Glutamatergic neuron (in vitro differentiated cells): ENCODE data around the gene F10. TPM values are rescaled to one million over a fixed set of nuclear protein-coding genes. Genes with fewer than 3 reads are reported as not detected.

Experiments used
- DNase-seq: peaks from one replicate; pipeline ENCODE4 v3.0.0; 2022
- H3K27ac Mint-ChIP-seq: one replicate; pipeline ENCODE4 v1.8.0; 2020; ENCODE audit warnings: mild to moderate bottlenecking, mixed read lengths, inconsistent platforms; ENCODE audit not compliant: unreplicated experiment
- H3K27me3 Mint-ChIP-seq: one replicate; pipeline ENCODE4 v1.8.0; 2020; ENCODE audit warnings: mild to moderate bottlenecking, moderate library complexity, mixed read lengths, inconsistent platforms; ENCODE audit not compliant: unreplicated experiment
- H3K36me3 Mint-ChIP-seq: one replicate; pipeline ENCODE4 v1.8.0; 2020; ENCODE audit warnings: mild to moderate bottlenecking, mixed read lengths, inconsistent platforms; ENCODE audit not compliant: unreplicated experiment
- H3K4me1 Mint-ChIP-seq: one replicate; pipeline ENCODE4 v1.8.0; 2020; ENCODE audit warnings: mild to moderate bottlenecking, low read depth, mixed read lengths, inconsistent platforms; ENCODE audit not compliant: unreplicated experiment
- H3K4me3 Mint-ChIP-seq: one replicate; pipeline ENCODE4 v1.8.0; 2020; ENCODE audit warnings: mild to moderate bottlenecking, mixed read lengths, inconsistent platforms; ENCODE audit not compliant: unreplicated experiment
- H3K9me3 Mint-ChIP-seq: one replicate; pipeline ENCODE4 v1.8.0; 2020; ENCODE audit warnings: mild to moderate bottlenecking, moderate library complexity, mixed read lengths, inconsistent platforms; ENCODE audit not compliant: unreplicated experiment
- CTCF ChIP-seq: fragments of 200-600 bp; sonication (generic); IDR thresholded peaks from one replicate; pipeline ENCODE4 v1.5.0; 2021; ENCODE audit not compliant: partially characterized antibody, unreplicated experiment
- total RNA-seq: library from RNA; stranded (reverse); fragmentation: NEBNext Ultra II Directional; extraction: Animal tissue kit (Norgen Biotek cat#: 25700); gene quantifications from one replicate; pipeline ENCODE4 v1.2.1, GENCODE V29; 2021; ENCODE audit not compliant: unreplicated experiment

The F10 gene
- total RNA-seq, 1 donor from 2014 or later, result 0.74 TPM

- DNase-seq, result no peak
- Mint-ChIP-seq H3K36me3 (no peaks in the 10 kb centered on the region), H3K27me3 (peaks cover 2% of the 10 kb centered on the region), H3K4me3 (no peak overlapping the region), H3K4me1 (peaks cover 2% of the 10 kb centered on the region), H3K9me3 (no peaks in the 10 kb centered on the region), H3K27ac (no peak overlapping the region)
- no peak for TF ChIP-seq CTCF
These were observed 55.7 kb downstream of the F10 start for GRCh38 chr13:113178070-113178895.

- no peak for DNase-seq
- no peak for TF ChIP-seq CTCF
- no peaks in the 10 kb centered on the region for H3K36me3 Mint-ChIP-seq
- H3K27ac Mint-ChIP-seq, result no peak overlapping the region
- H3K9me3 Mint-ChIP-seq, result no peaks in the 10 kb centered on the region
- H3K27me3 Mint-ChIP-seq, result peaks cover 2% of the 10 kb centered on the region
- no peak overlapping the region for H3K4me3 Mint-ChIP-seq
- peaks cover 2% of the 10 kb centered on the region for H3K4me1 Mint-ChIP-seq
These were observed 56.2 kb downstream of the F10 start for GRCh38 chr13:113178896-113179167.

- Mint-ChIP-seq H3K4me1 (peaks cover 2% of the 10 kb centered on the region), H3K27ac (no peak overlapping the region), H3K36me3 (no peaks in the 10 kb centered on the region), H3K27me3 (peaks cover 2% of the 10 kb centered on the region), H3K9me3 (no peaks in the 10 kb centered on the region), H3K4me3 (no peak overlapping the region)
- no peak for TF ChIP-seq CTCF
- DNase-seq, result no peak
These were observed 57.0 kb downstream of the F10 start for GRCh38 chr13:113179374-113180230.

GRCh38 chr13:113182046-113182445, 59.4 kb downstream of the F10 start:
- H3K27ac Mint-ChIP-seq, result no peak overlapping the region
- H3K36me3 Mint-ChIP-seq, result no peaks in the 10 kb centered on the region
- H3K4me3 Mint-ChIP-seq, result no peak overlapping the region
- H3K4me1 Mint-ChIP-seq, result peaks cover 7% of the 10 kb centered on the region
- H3K9me3 Mint-ChIP-seq, result peaks cover 3% of the 10 kb centered on the region
- H3K27me3 Mint-ChIP-seq, result peaks cover 2% of the 10 kb centered on the region
- no peak for DNase-seq
- TF ChIP-seq CTCF, result no peak
